Epithelial cell of proximal tubule (primary cell): ENCODE measurements around the gene ATP8B4. TPM values are rescaled to one million over a fixed set of nuclear protein-coding genes. Genes with fewer than 3 reads are reported as not detected.

ENCODE experiments used
- DNase-seq: peaks from one replicate; pipeline ENCODE4 v3.0.0-alpha.2; 2011; ENCODE audit warnings: low read depth
- H3K4me3 ChIP-seq: 2 replicates; pipeline ENCODE4 v1.5.1; 2011; ENCODE audit warnings: low read depth, mild to moderate bottlenecking, low read length
- CTCF ChIP-seq: conservative IDR thresholded peaks from 2 replicates; pipeline ENCODE4 v1.5.1; 2012; ENCODE audit warnings: low read depth, mild to moderate bottlenecking, low read length
- total RNA-seq: library from RNA; depleted of rRNA; stranded (reverse); fragments of >200 nt; gene quantifications from 2 replicates; pipeline ENCODE4 v1.2.3, GENCODE V29; 2015

ATP8B4 gene
- total RNA-seq, 1 donor from 2014 or later = not detected

GRCh38 chr15:50065279-50065678, 53.8 kb downstream of the ATP8B4 start:
- no peak overlapping the region for H3K4me3 ChIP-seq
- no peak for DNase-seq
- TF ChIP-seq CTCF = no peak

GRCh38 chr15:50064673-50065072, 54.4 kb downstream of the ATP8B4 start:
- DNase-seq = no peak
- no peak for TF ChIP-seq CTCF
- no peak overlapping the region for H3K4me3 ChIP-seq

- H3K4me3 ChIP-seq = no peak overlapping the region
- TF ChIP-seq CTCF = no peak
- no peak for DNase-seq
These were observed 55.8 kb downstream of the ATP8B4 start for GRCh38 chr15:50063226-50063625.

GRCh38 chr15:50061503-50061902, 57.5 kb downstream of the ATP8B4 start:
- no peak for DNase-seq
- H3K4me3 ChIP-seq = no peak overlapping the region
- no peak for TF ChIP-seq CTCF

- no peak overlapping the region for H3K4me3 ChIP-seq
- no peak for DNase-seq
- TF ChIP-seq CTCF = no peak
These were observed 59.1 kb downstream of the ATP8B4 start for GRCh38 chr15:50059883-50060282.

- no peak overlapping the region for H3K4me3 ChIP-seq
- no peak for DNase-seq
- no peak for TF ChIP-seq CTCF
These were observed 59.7 kb downstream of the ATP8B4 start for GRCh38 chr15:50059203-50059772.

- no peak for TF ChIP-seq CTCF
These were observed 61.0 kb downstream of the ATP8B4 start for GRCh38 chr15:50057905-50058639.

More at GRCh38 chr15:50057905-50058639, 61.0 kb downstream of the ATP8B4 start:
- no peak overlapping the region for H3K4me3 ChIP-seq
- no peak for DNase-seq
